GM23248 (cell line): Measurements from ENCODE around the gene SORL1-AS1.
A peak's percentile ranks its signal among the peaks of the same experiment; 100 is the strongest.

Experiments
- DNase-seq: peaks from one replicate; pipeline ENCODE4 v3.0.0-alpha.2; 2015
- H2AFZ ChIP-seq: fragments of 200-600 bp; sonication (generic); 2 replicates; pipeline ENCODE4 v1.6.1; 2016; ENCODE audit warnings: antibody characterized with exemption
- H3F3A ChIP-seq: fragments of 200-600 bp; sonication (generic); 2 replicates; pipeline ENCODE4 v1.6.1; 2016; ENCODE audit warnings: mild to moderate bottlenecking, antibody characterized with exemption, mixed run types; ENCODE audit not compliant: insufficient read depth
- H3K27ac ChIP-seq: fragments of 200-600 bp; sonication (generic); 2 replicates; pipeline ENCODE4 v1.5.1; 2016; ENCODE audit warnings: mild to moderate bottlenecking
- H3K27me3 ChIP-seq: fragments of 200-600 bp; sonication (generic); replicated peaks from 2 replicates; pipeline ENCODE4 v1.6.1; 2016; ENCODE audit warnings: mild to moderate bottlenecking; ENCODE audit not compliant: insufficient read depth
- H3K36me3 ChIP-seq: fragments of 200-600 bp; sonication (generic); 2 replicates; pipeline ENCODE4 v1.6.1; 2016; ENCODE audit warnings: low read depth, mild to moderate bottlenecking
- H3K4me1 ChIP-seq: fragments of 200-600 bp; sonication (generic); 2 replicates; pipeline ENCODE4 v1.6.1; 2016; ENCODE audit warnings: mild to moderate bottlenecking; ENCODE audit not compliant: insufficient read depth
- H3K4me2 ChIP-seq: fragments of 200-600 bp; sonication (generic); one replicate; pipeline ENCODE4 v1.6.1; 2016; ENCODE audit warnings: mild to moderate bottlenecking; ENCODE audit not compliant: unreplicated experiment
- H3K4me3 ChIP-seq: fragments of 200-600 bp; sonication (generic); 2 replicates; pipeline ENCODE4 v1.5.1; 2016; ENCODE audit warnings: mild to moderate bottlenecking
- H3K79me2 ChIP-seq: fragments of 200-600 bp; sonication (generic); 2 replicates; pipeline ENCODE4 v1.6.1; 2016; ENCODE audit warnings: mild to moderate bottlenecking; ENCODE audit not compliant: insufficient read depth
- H3K9ac ChIP-seq: fragments of 200-600 bp; sonication (generic); 2 replicates; pipeline ENCODE4 v1.6.1; 2016; ENCODE audit warnings: mild to moderate bottlenecking
- H3K9me2 ChIP-seq: fragments of 200-600 bp; sonication (generic); 2 replicates; pipeline ENCODE4 v1.6.1; 2016; ENCODE audit warnings: mixed run types, mild to moderate bottlenecking, moderate library complexity; ENCODE audit not compliant: insufficient read depth
- H3K9me3 ChIP-seq: fragments of 200-600 bp; sonication (generic); one replicate; pipeline ENCODE4 v1.6.1; 2017; ENCODE audit warnings: low read depth
- H4K20me1 ChIP-seq: fragments of 200-600 bp; sonication (generic); 2 replicates; pipeline ENCODE4 v1.6.0; 2016; ENCODE audit not compliant: insufficient read depth
- EZH2 ChIP-seq: fragments of 200-600 bp; sonication (generic); IDR thresholded peaks from 2 replicates; pipeline ENCODE4 v1.6.1; 2018; ENCODE audit warnings: antibody characterized with exemption, mild to moderate bottlenecking; ENCODE audit not compliant: insufficient read depth, poor library complexity, severe bottlenecking
- EZH2phosphoT487 ChIP-seq: fragments of 200-600 bp; sonication (generic); IDR thresholded peaks from 2 replicates; pipeline ENCODE4 v1.6.1; 2018; ENCODE audit warnings: antibody characterized with exemption, moderate library complexity, mild to moderate bottlenecking, low read depth; ENCODE audit not compliant: insufficient read depth
- WGBS, 2 experiments: methylation state at CpG; one replicate each; pipeline ENCODE4 v1.1.6; 2015 to 2017; ENCODE audit warnings: low lambda C conversion rate in 2 of 2, low coverage in 1 of 2; ENCODE audit errors: missing lambda C conversion rate in 2 of 2; 5-methylcytosine and 5-hydroxymethylcytosine counted together
- in situ Hi-C: fragments of 300-500 bp; cut with MboI; formaldehyde crosslinking; loops from 2 replicates; pipeline ENCODE4 v1.15.0; 2020

SORL1-AS1 gene

GRCh38 chr11:121452609-121453150, at the start of gene SORL1-AS1:
SORL1-AS1 (minus strand) TSS chr11:121452967.
- H3K27me3 ChIP-seq, result peaks cover 47% of the 10 kb centered on the region
- 7% methylated on average over 21 of the region's 21 CpGs for WGBS, 2 experiments

GRCh38 chr11:121500717-121501116, 48.0 kb upstream of the SORL1-AS1 start:
- no peak overlapping the region for H3K4me2 ChIP-seq
- no peak for DNase-seq
- H3K4me3 ChIP-seq, result no peak overlapping the region
- H2AFZ ChIP-seq, result no peak overlapping the region
- H3K9ac ChIP-seq, result no peak overlapping the region
- no peaks in the 10 kb centered on the region for H3K4me1 ChIP-seq
- no peaks in the 10 kb centered on the region for H3K79me2 ChIP-seq
- H3K27ac ChIP-seq, result no peak overlapping the region
- no peaks in the 10 kb centered on the region for H4K20me1 ChIP-seq
- H3K27me3 ChIP-seq, result peaks cover 4% of the 10 kb centered on the region; the same call in 1 of the 2 replicates
- no peaks in the 10 kb centered on the region for H3K9me2 ChIP-seq
- in situ Hi-C loops, result no loop called here
- H3K9me3 ChIP-seq, result no peaks in the 10 kb centered on the region
- no peaks in the 10 kb centered on the region for H3K36me3 ChIP-seq
- 17 to 20% methylated on average over 1 of the region's 1 CpG for WGBS, 2 experiments
- TF ChIP-seq EZH2 (no peak), EZH2phosphoT487 (no peak)
- H3F3A ChIP-seq, result no peaks in the 10 kb centered on the region

More at GRCh38 chr11:121452609-121453150, at the start of gene SORL1-AS1:
- Histone ChIP-seq H2AFZ (peak within 1 kb of the TSS; percentile 78), H3K4me2 (peak within 1 kb of the TSS; percentile 77), H4K20me1 (no peaks in the 10 kb centered on the region), H3K4me3 (peak within 1 kb of the TSS; percentile 75), H3K9me2 (no peaks in the 10 kb centered on the region), H3K9me3 (no peaks in the 10 kb centered on the region), H3K36me3 (no peaks in the 10 kb centered on the region), H3K4me1 (no peaks in the 10 kb centered on the region), H3F3A (no peaks in the 10 kb centered on the region), H3K27ac (no peak within 1 kb of the TSS), H3K79me2 (no peaks in the 10 kb centered on the region), H3K9ac (no peak within 1 kb of the TSS)
- DNase-seq, result no peak
- no peak for TF ChIP-seq EZH2phosphoT487
- no peak for TF ChIP-seq EZH2
- in situ Hi-C loops, result no loop called here

- Histone ChIP-seq H3K4me1 (no peaks in the 10 kb centered on the region), H2AFZ (no peak overlapping the region), H3K9ac (no peak overlapping the region), H3F3A (no peaks in the 10 kb centered on the region), H4K20me1 (no peaks in the 10 kb centered on the region), H3K4me3 (no peak overlapping the region), H3K79me2 (no peaks in the 10 kb centered on the region), H3K27ac (no peak overlapping the region), H3K9me3 (no peaks in the 10 kb centered on the region), H3K36me3 (no peaks in the 10 kb centered on the region), H3K9me2 (no peaks in the 10 kb centered on the region), H3K27me3 (peaks cover 3% of the 10 kb centered on the region; the same call in 1 of the 2 replicates), H3K4me2 (no peak overlapping the region)
- DNase-seq, result no peak
- WGBS, 2 experiments, result 55 to 61% methylated on average over 2 of the region's 2 CpGs
- TF ChIP-seq EZH2phosphoT487 (no peak), EZH2 (no peak)
- in situ Hi-C loops, result no loop called here
Measured at GRCh38 chr11:121500275-121500674, 47.5 kb upstream of the SORL1-AS1 start.

- no peaks in the 10 kb centered on the region for H3K9me3 ChIP-seq
- no peak overlapping the region for H3K4me2 ChIP-seq
- no peaks in the 10 kb centered on the region for H3K9me2 ChIP-seq
- no peak overlapping the region for H3K4me3 ChIP-seq
- H3K79me2 ChIP-seq, result no peaks in the 10 kb centered on the region
- no peak overlapping the region for H3K9ac ChIP-seq
- WGBS, 2 experiments, result 14 to 18% methylated on average over 2 of the region's 2 CpGs
- H4K20me1 ChIP-seq, result no peaks in the 10 kb centered on the region
- H3K27ac ChIP-seq, result no peak overlapping the region
- DNase-seq, result no peak
- H2AFZ ChIP-seq, result no peak overlapping the region
- peaks cover 4% of the 10 kb centered on the region for H3K27me3 ChIP-seq
- no peak for TF ChIP-seq EZH2
- H3F3A ChIP-seq, result no peaks in the 10 kb centered on the region
- H3K36me3 ChIP-seq, result no peaks in the 10 kb centered on the region
- H3K4me1 ChIP-seq, result no peaks in the 10 kb centered on the region
- in situ Hi-C loops, result no loop called here
Measured at GRCh38 chr11:121499405-121499804, 46.6 kb upstream of the SORL1-AS1 start.
